Neuronal stem cell (in vitro differentiated cells): ENCODE data around the gene EBI3.

ENCODE experiments used
- DNase-seq: peaks from one replicate; pipeline ENCODE4 v3.0.0-alpha.2; 2013; ENCODE audit warnings: low spot score
- H2AFZ ChIP-seq: one replicate; pipeline ENCODE4 v1.6.1; 2013; ENCODE audit warnings: mild to moderate bottlenecking, low read length, inconsistent platforms
- H2AK5ac ChIP-seq: 2 replicates; pipeline ENCODE4 v1.6.1; 2013; ENCODE audit warnings: low read depth, mild to moderate bottlenecking, inconsistent platforms, low read length, moderate library complexity, mixed read lengths
- H2BK120ac ChIP-seq: 2 replicates; pipeline ENCODE4 v1.6.1; 2013; ENCODE audit warnings: low read depth, mild to moderate bottlenecking, inconsistent platforms, low read length, moderate library complexity, mixed read lengths
- H2BK12ac ChIP-seq: one replicate; pipeline ENCODE4 v1.6.1; 2013; ENCODE audit warnings: low read length, inconsistent platforms
- H2BK15ac ChIP-seq: 2 replicates; pipeline ENCODE4 v1.6.1; 2013; ENCODE audit warnings: mild to moderate bottlenecking, low read length, inconsistent platforms, mixed read lengths
- H2BK5ac ChIP-seq: one replicate; pipeline ENCODE4 v1.6.1; 2013; ENCODE audit warnings: inconsistent platforms, mild to moderate bottlenecking, low read length, moderate library complexity
- H3K14ac ChIP-seq: one replicate; pipeline ENCODE4 v1.6.1; 2013; ENCODE audit warnings: low read length, inconsistent platforms
- H3K18ac ChIP-seq: 2 replicates; pipeline ENCODE4 v1.6.1; 2013; ENCODE audit warnings: low read length, inconsistent platforms
- H3K23ac ChIP-seq: 2 replicates; pipeline ENCODE4 v1.6.1; 2013; ENCODE audit warnings: low read depth, mild to moderate bottlenecking, mixed read lengths, low read length, inconsistent platforms; ENCODE audit not compliant: poor library complexity
- H3K27ac ChIP-seq: replicated peaks from 3 replicates; pipeline ENCODE4 v1.5.1; 2013; ENCODE audit warnings: low read length, inconsistent platforms
- H3K27me3 ChIP-seq, 3 experiments: 2 replicates each; pipeline ENCODE4 v1.6.1; 2013; ENCODE audit warnings: low read length in 3 of 3, mild to moderate bottlenecking in 2 of 3, inconsistent platforms in 1 of 3, low read depth in 1 of 3, mixed read lengths in 1 of 3, moderate library complexity in 1 of 3; ENCODE audit not compliant: control insufficient read depth in 3 of 3, insufficient read depth in 3 of 3
- H3K36me3 ChIP-seq, 2 donors: replicated peaks in 1 of 2; 2 replicates each; pipeline ENCODE4 v1.6.1; 2013; ENCODE audit warnings: low read length in 2 of 2; ENCODE audit not compliant: control insufficient read depth in 2 of 2, insufficient read depth in 2 of 2
- H3K4ac ChIP-seq: 2 replicates; pipeline ENCODE4 v1.6.1; 2013; ENCODE audit warnings: inconsistent platforms, mild to moderate bottlenecking, low read length, moderate library complexity
- H3K4me1 ChIP-seq, 2 donors: 1 replicate in 1 of 2; 2 replicates in 1 of 2; pipeline ENCODE4 v1.6.1; 2013; ENCODE audit warnings: low read length in 2 of 2, low read depth in 1 of 2; ENCODE audit not compliant: control insufficient read depth in 2 of 2, insufficient read depth in 1 of 2
- H3K4me2 ChIP-seq: one replicate; pipeline ENCODE4 v1.6.1; 2013; ENCODE audit warnings: mild to moderate bottlenecking, low read length, inconsistent platforms; ENCODE audit not compliant: insufficient read depth, poor library complexity, severe bottlenecking
- H3K4me3 ChIP-seq, 2 donors: 2 replicates each; pipeline ENCODE4 v1.5.1; 2013; ENCODE audit warnings: low read length in 2 of 2, mild to moderate bottlenecking in 2 of 2, inconsistent platforms in 1 of 2, moderate library complexity in 1 of 2
- H3K79me1 ChIP-seq: one replicate; pipeline ENCODE4 v1.6.1; 2013; ENCODE audit warnings: low read depth, mild to moderate bottlenecking, inconsistent platforms, low read length, moderate library complexity
- H3K9ac ChIP-seq: one replicate; pipeline ENCODE4 v1.6.1; 2013; ENCODE audit warnings: mild to moderate bottlenecking, low read depth, low read length, inconsistent platforms; ENCODE audit not compliant: poor library complexity
- H3K9me3 ChIP-seq, 2 donors: replicated peaks in 1 of 2; 2 replicates each; pipeline versions ENCODE3 to v1.6.1; 2013; ENCODE audit warnings: low read length in 2 of 2, mild to moderate bottlenecking in 2 of 2, inconsistent platforms in 1 of 2, low read depth in 1 of 2, mixed read lengths in 1 of 2, moderate library complexity in 1 of 2; ENCODE audit not compliant: control insufficient read depth in 2 of 2, insufficient read depth in 1 of 2
- H4K8ac ChIP-seq: one replicate; pipeline ENCODE4 v1.6.1; 2013; ENCODE audit warnings: low read depth, mild to moderate bottlenecking, inconsistent platforms, low read length, moderate library complexity
- H4K91ac ChIP-seq: one replicate; pipeline ENCODE4 v1.6.1; 2013; ENCODE audit warnings: low read length, low read depth, mild to moderate bottlenecking, inconsistent platforms; ENCODE audit not compliant: poor library complexity
- WGBS, 2 donors: extraction: QIAGEN DNeasy Blood & Tissue Kit; methylation state at CpG; one replicate each; pipeline ENCODE4 v1.1.7; 2013; ENCODE audit warnings: missing lambda C conversion rate in 2 of 2, mixed read lengths in 1 of 2; ENCODE audit not compliant: insufficient read length in 2 of 2, insufficient replicate concordance in 1 of 2; ENCODE audit errors: extremely low coverage in 2 of 2; 5-methylcytosine and 5-hydroxymethylcytosine counted together

EBI3 gene

DNA sequence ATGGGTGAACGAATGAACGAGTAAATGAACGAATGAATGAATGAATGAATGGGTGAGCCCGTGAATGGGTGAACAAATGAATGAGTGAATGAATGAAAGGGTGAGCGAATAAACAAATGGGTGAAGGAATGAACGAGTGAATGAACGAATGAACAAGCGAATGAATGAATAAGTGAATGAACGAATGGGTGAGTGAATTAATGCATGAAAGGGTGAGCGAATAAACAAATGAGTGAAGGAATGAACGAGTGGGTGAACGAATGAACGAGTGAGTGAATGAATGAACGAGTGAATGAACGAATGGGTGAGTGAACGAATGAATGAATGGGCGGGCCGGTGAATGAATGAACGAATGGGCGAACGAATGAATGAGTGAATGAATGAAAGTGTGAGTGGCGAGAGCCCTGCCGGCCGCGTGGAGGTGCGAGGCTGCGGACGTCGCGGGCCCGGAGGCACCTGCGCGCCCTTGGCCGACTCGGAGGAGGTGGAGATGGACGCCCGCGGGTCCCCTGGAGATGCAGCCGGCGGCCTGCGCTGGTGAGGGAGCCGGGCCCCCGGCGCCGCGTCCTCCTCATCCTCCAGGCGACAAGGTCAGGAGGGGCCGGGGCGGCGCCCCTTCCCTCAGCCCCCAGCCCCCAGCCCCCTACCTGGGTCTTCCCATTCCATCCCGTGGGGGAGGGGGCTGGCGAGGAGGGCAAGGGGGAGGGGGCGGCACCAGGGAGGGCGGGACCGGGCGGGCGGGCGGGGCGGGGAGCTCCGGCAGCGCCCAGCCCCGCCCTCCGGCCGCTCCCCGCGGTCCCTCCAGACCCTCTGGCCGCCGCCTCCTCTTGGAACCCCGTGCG, 31.5 kb upstream of the EBI3 start:
- H2BK120ac ChIP-seq, result no peak overlapping the region
- H2AK5ac ChIP-seq, result no peak overlapping the region
- H3K4me1 ChIP-seq, result peaks cover 0 to 1% of the 10 kb centered on the region in 2 donors
- H2BK12ac ChIP-seq, result no peak overlapping the region
- no peak overlapping the region for H3K18ac ChIP-seq
- 100% methylated on average over 6 of the region's 70 CpGs; no CpG with 5 or more reads in 1 of the 2 donors for WGBS, 2 donors
- H3K27me3 ChIP-seq, result peaks cover 0 to 30% (median 26%) of the 10 kb centered on the region in 3 experiments
- no peak overlapping the region for H3K4ac ChIP-seq
- peak overlapping the region; percentile 52 for H3K4me2 ChIP-seq
- H3K23ac ChIP-seq, result peak overlapping the region; percentile 26
- H4K91ac ChIP-seq, result no peak overlapping the region
- no peak overlapping the region for H3K27ac ChIP-seq
- DNase-seq, result no peak
- no peak overlapping the region for H2AFZ ChIP-seq
- no peak overlapping the region for H3K14ac ChIP-seq
- peak overlapping the region in 1 of 2 donors; percentile 72 for H3K4me3 ChIP-seq
- H3K36me3 ChIP-seq, result no peaks in the 10 kb centered on the region
- peaks cover 0 to 5% of the 10 kb centered on the region in 2 donors for H3K9me3 ChIP-seq
- H4K8ac ChIP-seq, result no peak overlapping the region
- H3K9ac ChIP-seq, result peak overlapping the region; percentile 31
- no peaks in the 10 kb centered on the region for H3K79me1 ChIP-seq
- H2BK15ac ChIP-seq, result no peak overlapping the region
- H2BK5ac ChIP-seq, result no peak overlapping the region

DNA sequence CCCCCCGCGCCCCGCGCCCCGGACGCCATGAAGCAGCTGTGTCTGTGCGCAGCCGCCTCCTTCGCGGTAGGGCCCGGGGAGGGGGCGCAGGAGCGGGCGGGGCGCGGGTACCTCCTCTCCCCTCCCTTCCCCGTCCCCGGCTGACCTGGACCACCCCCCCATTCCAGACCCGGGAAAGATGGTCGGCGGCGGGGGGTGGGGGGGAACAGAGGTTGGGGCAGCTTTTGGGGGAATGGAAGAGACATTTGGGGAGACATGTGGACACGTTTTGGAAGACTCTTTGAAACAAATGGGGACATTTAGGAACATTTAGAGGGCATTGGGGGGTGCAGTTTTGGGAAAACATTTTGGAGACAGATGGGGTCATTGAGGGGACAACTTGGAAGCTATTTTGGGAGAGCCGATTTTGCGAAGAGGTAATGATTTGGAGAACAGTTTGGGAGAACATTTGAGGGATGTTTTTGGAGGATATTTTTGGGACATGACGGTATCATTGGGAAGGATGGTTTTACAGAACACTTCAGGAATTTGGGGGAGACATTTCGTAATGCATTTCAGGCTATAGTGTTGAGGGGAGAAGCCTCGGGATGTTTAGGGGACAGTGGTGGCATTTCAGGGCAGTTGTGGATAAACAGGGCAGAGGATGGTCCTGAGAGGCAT, 30.7 kb upstream of the EBI3 start:
- Histone ChIP-seq H2BK15ac (no peak overlapping the region), H3K79me1 (no peaks in the 10 kb centered on the region), H2AFZ (no peak overlapping the region), H3K9me3 (peaks cover 0 to 5% of the 10 kb centered on the region in 2 donors), H3K23ac (no peak overlapping the region), H3K14ac (no peak overlapping the region), H3K36me3 (no peaks in the 10 kb centered on the region), H4K8ac (no peak overlapping the region), H3K4me3 (no peak overlapping the region), H4K91ac (no peak overlapping the region), H3K27me3 (peaks cover 0 to 30% (median 26%) of the 10 kb centered on the region in 3 experiments), H2BK12ac (no peak overlapping the region), H3K9ac (no peak overlapping the region), H3K4me1 (peaks cover 0 to 1% of the 10 kb centered on the region in 2 donors), H3K4me2 (peak overlapping the region; percentile 52), H3K27ac (no peak overlapping the region), H2BK5ac (no peak overlapping the region), H3K18ac (no peak overlapping the region), H2BK120ac (no peak overlapping the region), H3K4ac (no peak overlapping the region), H2AK5ac (no peak overlapping the region)
- DNase-seq, result no peak
- WGBS, 2 donors, result no CpG with 5 or more reads among the region's 28 CpGs

DNA sequence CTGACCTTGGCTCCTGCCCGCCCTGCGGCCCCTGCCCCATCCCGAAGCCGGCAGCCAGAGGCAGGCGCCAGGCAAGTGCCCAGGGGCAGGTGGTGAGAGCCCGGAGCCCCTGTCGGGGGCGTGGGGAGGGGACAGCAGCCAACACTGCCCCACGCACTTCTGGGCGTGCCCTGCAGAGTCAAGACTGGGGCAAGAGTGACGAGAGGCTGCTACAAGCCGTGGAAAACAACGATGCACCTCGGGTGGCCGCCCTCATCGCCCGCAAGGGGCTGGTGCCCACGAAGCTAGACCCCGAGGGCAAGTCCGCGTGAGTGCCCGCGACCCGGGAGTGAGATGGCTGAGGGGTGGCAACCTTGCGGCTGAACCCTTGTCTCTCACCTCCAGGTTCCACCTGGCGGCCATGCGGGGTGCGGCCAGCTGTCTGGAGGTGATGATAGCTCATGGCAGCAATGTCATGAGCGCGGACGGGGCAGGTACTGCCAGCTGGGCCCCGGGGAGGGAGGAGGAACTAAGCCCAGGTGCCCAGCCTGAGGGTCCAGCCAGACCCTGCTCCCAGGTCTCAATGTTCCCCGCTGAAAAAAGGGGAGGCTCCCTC, 29.5 kb upstream of the EBI3 start:
- Histone ChIP-seq H3K9me3 (peaks cover 0 to 5% of the 10 kb centered on the region in 2 donors), H3K4me1 (peaks cover 0 to 1% of the 10 kb centered on the region in 2 donors), H3K23ac (peak overlapping the region; percentile 53), H3K4me3 (no peak overlapping the region), H3K9ac (no peak overlapping the region), H2BK12ac (no peak overlapping the region), H4K91ac (no peak overlapping the region), H3K4me2 (no peak overlapping the region), H2AFZ (no peak overlapping the region), H4K8ac (no peak overlapping the region), H2AK5ac (peak overlapping the region; percentile 73), H2BK120ac (no peak overlapping the region), H3K4ac (no peak overlapping the region), H3K14ac (no peak overlapping the region), H3K79me1 (no peaks in the 10 kb centered on the region), H2BK5ac (no peak overlapping the region), H3K27me3 (peaks cover 0 to 30% (median 26%) of the 10 kb centered on the region in 3 experiments), H3K18ac (no peak overlapping the region), H3K36me3 (no peaks in the 10 kb centered on the region), H3K27ac (no peak overlapping the region), H2BK15ac (no peak overlapping the region)
- no peak for DNase-seq
- no CpG with 5 or more reads among the region's 33 CpGs for WGBS, 2 donors
